Immature natural killer cell (primary cell): Measurements from ENCODE around the gene RING1. TPM values are rescaled to one million over a fixed set of nuclear protein-coding genes. Genes with fewer than 3 reads are reported as not detected.

Experiments used
- DNase-seq, 3 donors: peaks; one replicate each; pipeline ENCODE4 v3.0.0; 2022; ENCODE audit warnings: mixed read lengths in 1 of 3
- H3K27ac Mint-ChIP-seq, 6 donors: one replicate each; pipeline ENCODE4 v1.8.0; 2020; ENCODE audit warnings: mixed read lengths in 6 of 6, mild to moderate bottlenecking in 5 of 6, inconsistent platforms in 4 of 6, moderate library complexity in 3 of 6
- H3K27me3 Mint-ChIP-seq, 3 donors: one replicate each; pipeline ENCODE4 v1.8.0; 2020 to 2021; ENCODE audit warnings: low read depth in 3 of 3, mild to moderate bottlenecking in 3 of 3, mixed read lengths in 3 of 3, moderate library complexity in 3 of 3, inconsistent platforms in 1 of 3
- H3K36me3 Mint-ChIP-seq, 3 donors: one replicate each; pipeline ENCODE4 v1.8.0; 2020; ENCODE audit warnings: mixed read lengths in 3 of 3, inconsistent platforms in 2 of 3, mild to moderate bottlenecking in 2 of 3
- H3K4me1 Mint-ChIP-seq, 2 donors: one replicate each; pipeline ENCODE4 v1.8.0; 2020; ENCODE audit warnings: inconsistent platforms in 2 of 2, mild to moderate bottlenecking in 2 of 2, mixed read lengths in 2 of 2, moderate library complexity in 1 of 2
- H3K4me3 Mint-ChIP-seq, 5 donors: one replicate each; pipeline ENCODE4 v1.8.0; 2020; ENCODE audit warnings: mild to moderate bottlenecking in 5 of 5, mixed read lengths in 5 of 5, inconsistent platforms in 3 of 5, moderate library complexity in 3 of 5
- H3K9me3 Mint-ChIP-seq, 6 donors: one replicate each; pipeline ENCODE4 v1.8.0; 2020; ENCODE audit warnings: mild to moderate bottlenecking in 6 of 6, mixed read lengths in 6 of 6, inconsistent platforms in 4 of 6, moderate library complexity in 3 of 6
- polyA plus RNA-seq, 3 donors: library from polyadenylated mRNA; unstranded; fragments of 300-500 nt; fragmentation: Illumina TruSeq; gene quantifications; one replicate each; pipeline ENCODE4 v1.2.3, GENCODE V29; 2021

The RING1 gene
- polyA plus RNA-seq, 3 donors from 2014 or later = 5.5 to 9.5 (median 9.2) TPM

- Mint-ChIP-seq H3K27ac (no peak overlapping the region), H3K4me3 (no peak overlapping the region), H3K36me3 (peaks cover 0 to 6% (median 0%) of the 10 kb centered on the region in 3 donors), H3K9me3 (no peaks in the 10 kb centered on the region), H3K4me1 (no peaks in the 10 kb centered on the region), H3K27me3 (peaks cover 9 to 15% (median 12%) of the 10 kb centered on the region in 3 donors)
- DNase-seq = no peak
Measured at GRCh38 chr6:33241968-33242367, 33.7 kb downstream of the RING1 start.

- peaks cover 7 to 8% of the 10 kb centered on the region in 2 donors for H3K4me1 Mint-ChIP-seq
- H3K27me3 Mint-ChIP-seq = peaks cover 9 to 12% (median 11%) of the 10 kb centered on the region in 3 donors
- H3K27ac Mint-ChIP-seq = no peak overlapping the region
- no peaks in the 10 kb centered on the region for H3K9me3 Mint-ChIP-seq
- DNase-seq = no peak
- H3K36me3 Mint-ChIP-seq = peaks cover 0 to 6% (median 0%) of the 10 kb centered on the region in 3 donors
- H3K4me3 Mint-ChIP-seq = no peak overlapping the region
Measured at GRCh38 chr6:33243476-33243875, 35.2 kb downstream of the RING1 start.

GRCh38 chr6:33247977-33248642 lies 39.8 kb downstream of the RING1 start:
- H3K9me3 Mint-ChIP-seq = no peaks in the 10 kb centered on the region

GRCh38 chr6:33248643-33248931 lies 40.3 kb downstream of the RING1 start:
- H3K27ac Mint-ChIP-seq = peak overlapping the region; percentile 93 to 96 (median 96)
- H3K4me1 Mint-ChIP-seq = peaks cover 39 to 41% of the 10 kb centered on the region in 2 donors
- no peak for DNase-seq
- peak overlapping the region; percentile 84 to 93 (median 91) for H3K4me3 Mint-ChIP-seq
- no peaks in the 10 kb centered on the region for H3K9me3 Mint-ChIP-seq
- H3K36me3 Mint-ChIP-seq = peaks cover 5 to 11% (median 6%) of the 10 kb centered on the region in 3 donors
- H3K27me3 Mint-ChIP-seq = peaks cover 2 to 4% (median 3%) of the 10 kb centered on the region in 3 donors

More at GRCh38 chr6:33247977-33248642, 39.8 kb downstream of the RING1 start:
- Mint-ChIP-seq H3K27me3 (peaks cover 3 to 5% (median 4%) of the 10 kb centered on the region in 3 donors), H3K4me3 (peak overlapping the region; percentile 84 to 93 (median 91)), H3K4me1 (peaks cover 39 to 41% of the 10 kb centered on the region in 2 donors), H3K27ac (peak overlapping the region; percentile 93 to 96 (median 96)), H3K36me3 (peaks cover 5 to 11% (median 6%) of the 10 kb centered on the region in 3 donors)
- DNase-seq = peak; percentile 83 to 86 (median 86)

GRCh38 chr6:33248932-33249731 lies 40.8 kb downstream of the RING1 start:
- peaks cover 0 to 3% (median 2%) of the 10 kb centered on the region in 3 donors for H3K27me3 Mint-ChIP-seq
- peak; percentile 96 to 98 (median 97) for DNase-seq
- H3K9me3 Mint-ChIP-seq = no peaks in the 10 kb centered on the region
- H3K27ac Mint-ChIP-seq = peak overlapping the region; percentile 93 to 96 (median 96)
- H3K4me1 Mint-ChIP-seq = peaks cover 39 to 41% of the 10 kb centered on the region in 2 donors
- H3K36me3 Mint-ChIP-seq = peaks cover 5 to 14% (median 6%) of the 10 kb centered on the region in 3 donors
- peak overlapping the region; percentile 84 to 93 (median 91) for H3K4me3 Mint-ChIP-seq

GRCh38 chr6:33249732-33250630 lies 41.7 kb downstream of the RING1 start:
- H3K36me3 Mint-ChIP-seq = peaks cover 5 to 14% (median 6%) of the 10 kb centered on the region in 3 donors
- H3K27ac Mint-ChIP-seq = peak overlapping the region; percentile 93 to 96 (median 96)
- H3K4me1 Mint-ChIP-seq = peaks cover 39 to 41% of the 10 kb centered on the region in 2 donors
- DNase-seq = no peak
- H3K27me3 Mint-ChIP-seq = peaks cover 0 to 3% (median 0%) of the 10 kb centered on the region in 3 donors
- no peaks in the 10 kb centered on the region for H3K9me3 Mint-ChIP-seq
- peak overlapping the region; percentile 84 to 93 (median 91) for H3K4me3 Mint-ChIP-seq

GRCh38 chr6:33250731-33251130 lies 42.4 kb downstream of the RING1 start:
- H3K4me3 Mint-ChIP-seq = peak overlapping the region in 4 of 5 donors; percentile 86 to 93 (median 92)
- peaks cover 0 to 2% (median 0%) of the 10 kb centered on the region in 3 donors for H3K27me3 Mint-ChIP-seq
- DNase-seq = no peak
- peaks cover 39 to 41% of the 10 kb centered on the region in 2 donors for H3K4me1 Mint-ChIP-seq
- peak overlapping the region in 4 of 6 donors; percentile 56 to 96 (median 95) for H3K27ac Mint-ChIP-seq
- peaks cover 5 to 14% (median 6%) of the 10 kb centered on the region in 3 donors for H3K36me3 Mint-ChIP-seq
- H3K9me3 Mint-ChIP-seq = no peaks in the 10 kb centered on the region

- DNase-seq = no peak
- peak overlapping the region in 5 of 6 donors; percentile 0 to 87 (median 69) for H3K27ac Mint-ChIP-seq
- no peaks in the 10 kb centered on the region for H3K9me3 Mint-ChIP-seq
- H3K27me3 Mint-ChIP-seq = no peaks in the 10 kb centered on the region
- H3K36me3 Mint-ChIP-seq = peaks cover 5 to 14% (median 6%) of the 10 kb centered on the region in 3 donors
- H3K4me1 Mint-ChIP-seq = peaks cover 39 to 41% of the 10 kb centered on the region in 2 donors
- peak overlapping the region in 4 of 5 donors; percentile 7 to 67 (median 30) for H3K4me3 Mint-ChIP-seq
Measured at GRCh38 chr6:33251395-33252012, 43.2 kb downstream of the RING1 start.

GRCh38 chr6:33252759-33253158 lies 44.5 kb downstream of the RING1 start:
- H3K4me3 Mint-ChIP-seq = no peak overlapping the region
- no peaks in the 10 kb centered on the region for H3K9me3 Mint-ChIP-seq
- H3K27me3 Mint-ChIP-seq = no peaks in the 10 kb centered on the region
- no peak for DNase-seq
- no peak overlapping the region for H3K27ac Mint-ChIP-seq
- peaks cover 39 to 40% of the 10 kb centered on the region in 2 donors for H3K4me1 Mint-ChIP-seq
- H3K36me3 Mint-ChIP-seq = peaks cover 5 to 14% (median 6%) of the 10 kb centered on the region in 3 donors

GRCh38 chr6:33254591-33254990 lies 46.3 kb downstream of the RING1 start:
- Mint-ChIP-seq H3K27me3 (no peaks in the 10 kb centered on the region), H3K27ac (no peak overlapping the region), H3K4me1 (peaks cover 20 to 22% of the 10 kb centered on the region in 2 donors), H3K9me3 (no peaks in the 10 kb centered on the region), H3K36me3 (peaks cover 5 to 14% (median 6%) of the 10 kb centered on the region in 3 donors), H3K4me3 (no peak overlapping the region)
- DNase-seq = no peak

- H3K4me1 Mint-ChIP-seq = no peaks in the 10 kb centered on the region
- H3K9me3 Mint-ChIP-seq = no peaks in the 10 kb centered on the region
- no peak overlapping the region for H3K27ac Mint-ChIP-seq
- H3K27me3 Mint-ChIP-seq = no peaks in the 10 kb centered on the region
- no peak overlapping the region for H3K4me3 Mint-ChIP-seq
- DNase-seq = no peak
- H3K36me3 Mint-ChIP-seq = peaks cover 13 to 22% (median 17%) of the 10 kb centered on the region in 3 donors
Measured at GRCh38 chr6:33259032-33259431, 50.7 kb downstream of the RING1 start.
